Muscle layer of duodenum (tissue), 2 donors: ENCODE measurements around the gene GLP1R.

ENCODE experiments used
- H3K27ac ChIP-seq: one replicate; pipeline ENCODE4 v1.7.0; 2013; ENCODE audit warnings: mild to moderate bottlenecking, low read length
- H3K27me3 ChIP-seq: one replicate; pipeline ENCODE4 v1.7.0; 2013; ENCODE audit warnings: low read depth, mild to moderate bottlenecking, control low read depth, low read length
- H3K36me3 ChIP-seq, 2 donors: one replicate each; pipeline ENCODE4 v1.7.0; 2013; ENCODE audit warnings: low read length in 2 of 2, control low read depth in 1 of 2, mild to moderate bottlenecking in 1 of 2; ENCODE audit not compliant: insufficient read depth in 2 of 2, control insufficient read depth in 1 of 2
- H3K4me1 ChIP-seq, 2 donors: one replicate each; pipeline ENCODE4 v1.7.0; 2013; ENCODE audit warnings: low read length in 2 of 2, mild to moderate bottlenecking in 2 of 2, control low read depth in 1 of 2, moderate library complexity in 1 of 2; ENCODE audit not compliant: insufficient read depth in 2 of 2, control insufficient read depth in 1 of 2
- H3K4me3 ChIP-seq, 2 donors: one replicate each; pipeline ENCODE4 v1.7.0; 2013; ENCODE audit warnings: low read length in 2 of 2, low read depth in 1 of 2, mild to moderate bottlenecking in 1 of 2
- H3K9me3 ChIP-seq, 2 donors: one replicate each; pipeline ENCODE4 v1.7.0; 2013; ENCODE audit warnings: low read length in 2 of 2, control low read depth in 1 of 2, mild to moderate bottlenecking in 1 of 2; ENCODE audit not compliant: control insufficient read depth in 1 of 2
- donor health status: healthy.

The GLP1R gene

DNA sequence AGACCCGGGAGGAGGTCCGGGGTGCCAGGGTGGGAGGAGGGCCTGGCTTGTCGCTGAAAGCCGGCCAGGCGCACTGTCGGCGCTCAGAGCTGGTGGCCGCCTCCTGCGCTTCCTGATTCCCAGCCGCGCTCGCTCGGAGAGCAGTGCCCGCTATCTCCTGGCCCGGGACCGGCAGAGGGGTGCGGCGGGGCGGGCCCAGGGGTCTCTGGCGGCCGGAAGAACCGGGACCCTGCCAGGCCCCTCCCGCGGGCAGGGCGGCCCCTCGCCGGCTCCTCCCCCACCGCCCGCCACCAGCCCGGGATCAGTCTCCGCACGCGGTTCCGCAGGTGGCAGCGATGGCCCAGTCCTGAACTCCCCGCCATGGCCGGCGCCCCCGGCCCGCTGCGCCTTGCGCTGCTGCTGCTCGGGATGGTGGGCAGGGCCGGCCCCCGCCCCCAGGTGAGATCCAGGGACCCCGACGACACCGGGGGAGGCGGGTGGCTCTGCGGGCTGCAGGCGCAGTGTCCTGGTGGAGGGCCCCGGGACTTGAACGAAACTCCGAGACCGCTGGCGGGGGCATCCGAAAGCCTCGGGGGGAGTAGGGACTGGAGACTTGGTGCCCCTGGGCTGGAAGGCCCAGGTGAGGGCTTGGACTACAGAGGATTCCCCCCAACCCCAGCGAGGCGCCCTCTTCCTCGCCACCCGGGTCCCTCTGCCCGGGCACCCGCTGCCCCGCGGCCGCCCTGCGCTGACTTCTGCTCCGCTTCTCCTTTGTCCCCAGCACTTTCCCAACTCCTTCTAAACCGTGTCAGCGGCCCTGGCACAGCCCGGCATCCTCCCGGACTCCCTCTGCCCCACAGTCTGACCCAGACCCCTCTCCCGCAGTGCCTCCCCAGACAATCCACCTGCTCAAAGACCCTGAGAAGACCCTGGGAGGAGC, at the start of gene GLP1R:
GLP1R (plus strand) TSS at position 301 of the 919 bp plus-strand sequence; CDS start at position 361, 60 bp downstream.
- Histone ChIP-seq H3K27me3 (peaks cover 25% of the 10 kb centered on the region), H3K4me1 (peaks cover 0 to 7% of the 10 kb centered on the region in 2 donors), H3K36me3 (no peaks in the 10 kb centered on the region), H3K27ac (no peak within 1 kb of the TSS), H3K9me3 (no peaks in the 10 kb centered on the region), H3K4me3 (peak within 1 kb of the TSS in 1 of 2 donors; percentile 52)

DNA sequence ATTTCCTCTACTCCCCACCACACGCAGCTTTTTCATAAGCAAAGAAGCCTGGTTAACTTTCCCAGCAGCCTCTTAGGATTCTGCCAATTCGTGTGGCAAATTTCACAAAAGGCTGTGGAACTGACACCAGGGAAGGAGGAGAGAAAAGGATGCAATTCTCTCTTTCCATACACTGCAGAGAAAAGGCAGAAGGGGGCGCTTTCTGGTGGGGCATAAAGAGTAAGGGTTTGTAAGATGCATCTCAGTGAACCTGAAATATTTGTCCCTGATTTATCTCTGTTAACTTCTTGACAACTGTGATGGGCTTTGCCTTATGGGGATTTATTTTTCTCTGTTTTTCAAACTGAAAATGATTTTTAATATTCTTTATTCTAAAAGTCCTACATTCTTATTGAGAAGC, 45.5 kb upstream of the GLP1R start:
- Histone ChIP-seq H3K9me3 (no peaks in the 10 kb centered on the region), H3K27ac (no peak overlapping the region), H3K4me1 (no peaks in the 10 kb centered on the region), H3K36me3 (no peaks in the 10 kb centered on the region), H3K4me3 (no peak overlapping the region), H3K27me3 (no peaks in the 10 kb centered on the region)

DNA sequence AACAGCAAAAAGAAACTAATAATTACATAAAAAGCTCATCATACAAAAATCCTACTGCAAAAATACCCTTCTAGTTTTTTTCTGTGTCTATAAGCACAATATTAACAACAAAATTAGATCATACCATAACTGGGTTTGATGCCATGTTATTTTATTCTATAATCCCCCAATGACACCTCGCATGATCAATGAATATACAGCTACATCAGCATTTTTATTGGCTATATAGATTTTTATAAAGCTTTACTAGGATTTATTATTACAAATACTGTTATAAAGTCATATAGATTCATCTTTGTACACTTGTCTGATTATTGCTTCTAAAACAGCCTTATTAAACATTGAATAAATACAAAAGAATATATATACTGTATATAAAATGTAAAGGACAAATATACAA, 45.1 kb upstream of the GLP1R start:
- H3K27me3 ChIP-seq, result no peaks in the 10 kb centered on the region
- H3K9me3 ChIP-seq, result no peaks in the 10 kb centered on the region
- H3K27ac ChIP-seq, result no peak overlapping the region
- no peak overlapping the region for H3K4me3 ChIP-seq
- H3K4me1 ChIP-seq, result no peaks in the 10 kb centered on the region
- no peaks in the 10 kb centered on the region for H3K36me3 ChIP-seq

DNA sequence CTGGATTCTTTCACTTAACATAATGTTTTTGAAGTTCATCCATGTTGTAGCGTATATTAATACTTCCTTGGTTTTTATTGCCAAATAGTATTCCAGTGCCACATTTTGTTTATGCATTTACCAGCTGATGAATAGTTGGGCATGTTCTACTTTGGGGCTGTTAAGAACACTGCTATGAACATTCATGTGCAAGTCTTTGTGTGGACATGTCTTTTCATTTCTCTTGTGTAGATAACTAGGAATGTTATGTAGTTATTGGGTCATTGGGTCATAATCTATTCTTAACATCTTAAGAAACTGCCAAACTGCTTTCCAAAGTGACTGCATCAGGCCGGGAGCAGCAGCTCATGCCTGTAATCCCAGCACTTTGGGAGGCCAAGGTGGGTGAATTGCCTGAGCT, 43.8 kb upstream of the GLP1R start:
- H3K9me3 ChIP-seq, result no peaks in the 10 kb centered on the region
- no peaks in the 10 kb centered on the region for H3K36me3 ChIP-seq
- no peaks in the 10 kb centered on the region for H3K4me1 ChIP-seq
- no peak overlapping the region for H3K27ac ChIP-seq
- H3K4me3 ChIP-seq, result no peak overlapping the region
- no peaks in the 10 kb centered on the region for H3K27me3 ChIP-seq

DNA sequence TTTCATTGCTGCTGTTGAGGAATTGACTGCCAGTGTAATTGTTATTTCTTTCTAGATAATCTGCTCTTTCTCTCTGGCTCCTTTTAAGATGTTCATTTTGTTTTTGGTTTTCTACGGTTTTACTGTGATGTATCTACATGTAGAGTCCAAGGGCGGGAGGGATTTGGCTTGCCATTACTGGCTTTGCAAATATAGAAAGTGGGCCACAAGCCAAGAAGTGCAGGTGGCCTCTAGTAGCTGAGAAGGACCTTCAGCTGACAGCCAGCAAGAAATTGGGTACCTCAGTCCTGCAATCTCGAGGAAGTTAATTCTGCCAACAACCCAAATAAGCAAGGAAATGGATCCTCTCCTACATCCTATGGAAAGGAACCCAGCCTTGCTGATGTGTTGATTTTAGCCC, 42.8 kb upstream of the GLP1R start:
- H3K4me3 ChIP-seq, result no peak overlapping the region
- no peaks in the 10 kb centered on the region for H3K36me3 ChIP-seq
- no peaks in the 10 kb centered on the region for H3K9me3 ChIP-seq
- H3K27ac ChIP-seq, result no peak overlapping the region
- H3K27me3 ChIP-seq, result no peaks in the 10 kb centered on the region
- no peaks in the 10 kb centered on the region for H3K4me1 ChIP-seq

DNA sequence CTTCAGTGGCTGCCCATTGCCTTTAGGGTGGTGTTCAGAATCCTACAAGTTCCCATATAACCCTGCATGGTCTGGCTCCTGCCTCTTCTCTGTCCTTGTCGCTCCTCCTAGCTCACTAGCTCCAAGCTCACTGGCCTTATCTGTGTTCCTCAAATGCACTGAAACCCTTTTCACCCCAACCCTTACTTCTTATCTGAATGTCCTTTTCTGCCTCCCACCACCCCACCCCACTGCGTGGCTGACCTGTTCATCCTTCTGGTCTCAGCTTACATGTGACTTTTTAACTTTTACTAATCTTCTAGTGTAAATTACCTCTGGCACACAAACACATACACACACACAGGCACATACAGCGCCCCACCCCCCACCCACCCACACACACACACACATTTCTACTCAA, 41.0 kb upstream of the GLP1R start:
- Histone ChIP-seq H3K4me1 (no peaks in the 10 kb centered on the region), H3K36me3 (no peaks in the 10 kb centered on the region), H3K9me3 (no peaks in the 10 kb centered on the region), H3K27me3 (no peaks in the 10 kb centered on the region), H3K4me3 (no peak overlapping the region), H3K27ac (no peak overlapping the region)

DNA sequence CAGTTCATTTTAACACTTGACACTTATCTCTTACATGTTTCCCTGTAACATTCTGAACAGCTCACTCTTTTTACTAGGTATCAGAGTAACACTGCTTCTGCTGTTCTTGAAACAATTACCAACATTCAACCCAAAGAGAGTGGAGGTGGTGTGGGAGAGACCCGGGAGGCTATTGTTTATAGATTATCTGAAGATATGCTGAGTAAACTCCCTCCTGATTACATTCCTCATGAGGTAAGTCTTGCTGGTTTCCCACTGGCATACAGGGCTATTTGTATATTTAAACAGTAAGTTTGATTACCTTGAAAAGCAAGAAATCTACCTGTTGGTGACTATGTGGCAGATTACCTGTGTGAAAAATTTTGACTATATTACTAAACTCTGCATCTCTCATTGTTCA, 39.8 kb upstream of the GLP1R start:
- H3K27me3 ChIP-seq, result no peaks in the 10 kb centered on the region
- H3K4me3 ChIP-seq, result no peak overlapping the region
- no peak overlapping the region for H3K27ac ChIP-seq
- no peaks in the 10 kb centered on the region for H3K36me3 ChIP-seq
- no peaks in the 10 kb centered on the region for H3K9me3 ChIP-seq
- no peaks in the 10 kb centered on the region for H3K4me1 ChIP-seq

DNA sequence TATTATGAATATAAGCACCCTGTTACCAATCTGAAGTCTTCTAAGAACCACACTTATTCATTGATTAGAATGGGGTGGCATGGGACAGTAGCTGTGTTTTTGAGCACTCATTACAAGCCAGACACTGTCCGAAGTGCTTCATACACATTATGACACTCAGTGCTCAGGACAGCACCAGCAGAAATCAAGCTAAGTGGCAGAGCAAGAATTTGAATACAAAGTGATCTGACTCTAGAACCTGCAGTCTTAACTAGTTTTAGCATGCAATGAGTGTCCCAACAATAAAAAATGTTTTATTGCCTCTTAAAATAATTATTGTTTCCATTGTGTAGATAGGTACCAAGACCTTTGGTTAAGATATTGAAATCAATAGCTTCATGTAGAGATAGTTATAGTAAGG, 39.1 kb upstream of the GLP1R start:
- H3K36me3 ChIP-seq, result no peaks in the 10 kb centered on the region
- no peaks in the 10 kb centered on the region for H3K27me3 ChIP-seq
- no peak overlapping the region for H3K27ac ChIP-seq
- H3K4me1 ChIP-seq, result no peaks in the 10 kb centered on the region
- H3K9me3 ChIP-seq, result no peaks in the 10 kb centered on the region
- no peak overlapping the region for H3K4me3 ChIP-seq

DNA sequence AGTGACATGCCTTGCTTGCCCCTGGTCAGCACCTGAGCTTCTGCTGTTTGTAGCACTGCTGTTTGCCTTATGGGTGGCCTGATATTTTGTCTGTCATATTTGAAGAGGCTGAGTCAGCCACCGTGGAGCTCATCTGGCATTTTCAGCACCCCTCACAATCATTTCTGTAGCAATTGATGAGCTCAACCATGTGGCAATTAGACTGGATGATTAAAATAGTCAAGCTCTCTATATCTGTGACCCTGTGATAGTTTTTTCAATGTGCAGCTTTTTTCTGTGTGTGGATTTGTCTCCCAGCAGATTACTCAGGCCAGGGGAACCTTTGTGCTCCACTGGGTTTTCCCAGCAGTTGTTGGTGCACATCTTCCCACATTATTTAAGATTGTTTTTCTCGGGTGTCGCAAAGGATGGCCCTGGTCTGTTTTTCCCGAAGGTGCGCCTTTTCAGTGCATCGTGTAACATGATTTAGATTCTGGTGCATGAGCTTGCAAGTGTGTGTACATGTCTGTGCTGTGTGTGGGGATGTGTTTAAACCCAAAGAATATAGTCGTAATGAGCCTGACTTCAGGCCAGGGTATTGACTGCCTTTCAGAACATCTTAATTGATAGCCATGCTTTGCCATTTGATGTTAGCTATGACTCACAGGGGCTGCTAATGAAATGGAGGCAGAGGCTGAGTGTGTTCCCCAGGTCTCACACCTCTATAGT, 31.6 kb upstream of the GLP1R start:
- H3K27me3 ChIP-seq, result no peaks in the 10 kb centered on the region
- no peak overlapping the region for H3K27ac ChIP-seq
- H3K4me3 ChIP-seq, result no peak overlapping the region
- no peaks in the 10 kb centered on the region for H3K9me3 ChIP-seq
- no peaks in the 10 kb centered on the region for H3K36me3 ChIP-seq
- H3K4me1 ChIP-seq, result no peaks in the 10 kb centered on the region

DNA sequence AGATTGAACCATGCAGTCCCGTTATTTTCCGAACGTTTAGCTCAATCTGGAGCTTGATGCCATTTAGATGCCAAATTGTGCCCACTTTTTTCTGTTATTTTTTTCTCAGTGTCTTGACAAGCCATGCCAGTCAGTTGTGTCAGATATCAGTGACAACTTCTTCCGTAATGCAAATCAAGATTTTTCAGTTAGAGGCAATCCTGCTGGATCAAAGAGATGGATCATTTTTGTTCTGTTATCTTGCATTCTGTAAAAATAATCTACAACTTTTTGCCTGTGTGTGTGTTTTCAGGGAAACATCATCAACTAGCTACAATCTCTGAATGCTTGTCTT, 31.1 kb upstream of the GLP1R start:
- Histone ChIP-seq H3K27ac (no peak overlapping the region), H3K4me3 (no peak overlapping the region), H3K27me3 (no peaks in the 10 kb centered on the region), H3K36me3 (no peaks in the 10 kb centered on the region), H3K4me1 (no peaks in the 10 kb centered on the region), H3K9me3 (no peaks in the 10 kb centered on the region)

DNA sequence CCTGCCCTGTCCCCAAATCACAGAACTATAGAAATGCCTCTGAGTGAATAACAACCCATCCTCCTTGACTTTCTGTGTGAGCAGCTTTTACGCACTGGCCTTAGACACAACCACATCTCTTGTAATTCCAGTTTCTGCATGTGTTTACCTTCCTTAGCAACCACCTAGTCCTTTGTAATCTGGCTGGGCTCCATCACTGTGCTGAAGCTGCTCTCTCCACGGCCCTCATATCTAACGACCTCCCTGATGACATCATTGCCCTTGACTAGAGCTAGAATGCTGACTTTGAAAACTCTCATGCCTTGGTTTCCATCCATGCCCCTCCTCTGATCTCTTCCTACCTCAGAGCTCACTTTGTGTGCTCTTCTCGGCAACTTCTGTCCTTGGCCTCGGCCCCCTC, 30.5 kb upstream of the GLP1R start:
- H3K4me3 ChIP-seq, result no peak overlapping the region
- H3K4me1 ChIP-seq, result no peaks in the 10 kb centered on the region
- H3K27ac ChIP-seq, result no peak overlapping the region
- H3K9me3 ChIP-seq, result no peaks in the 10 kb centered on the region
- H3K36me3 ChIP-seq, result no peaks in the 10 kb centered on the region
- no peaks in the 10 kb centered on the region for H3K27me3 ChIP-seq
